Mesenchymal stem cell (in vitro differentiated cells and primary cell): ENCODE results near the gene BNC2.

Source experiments
- DNase-seq: peaks from one replicate; pipeline ENCODE4 v3.0.0-alpha.2; 2013
- H2AFZ ChIP-seq: one replicate; pipeline ENCODE4 v1.6.1; 2013; ENCODE audit warnings: low read depth, mild to moderate bottlenecking, control low read depth, inconsistent platforms, low read length, moderate library complexity
- H2AK5ac ChIP-seq: 2 replicates; pipeline ENCODE4 v1.6.1; 2013; ENCODE audit warnings: low read length, moderate library complexity, mild to moderate bottlenecking, inconsistent platforms; ENCODE audit not compliant: severe bottlenecking
- H2BK120ac ChIP-seq: one replicate; pipeline ENCODE4 v1.6.1; 2013; ENCODE audit warnings: low read depth, mild to moderate bottlenecking, inconsistent platforms, low read length, moderate library complexity
- H2BK12ac ChIP-seq, 2 experiments: one replicate each; pipeline ENCODE4 v1.6.1; 2013; ENCODE audit warnings: inconsistent platforms in 2 of 2, low read length in 2 of 2, mild to moderate bottlenecking in 2 of 2, moderate library complexity in 2 of 2, control low read depth in 1 of 2
- H2BK15ac ChIP-seq: one replicate; pipeline ENCODE4 v1.6.1; 2013; ENCODE audit warnings: mild to moderate bottlenecking, low read depth, inconsistent platforms; ENCODE audit not compliant: poor library complexity, severe bottlenecking
- H2BK5ac ChIP-seq: 2 replicates; pipeline ENCODE4 v1.6.1; 2013; ENCODE audit warnings: low read depth, mild to moderate bottlenecking, low read length, control low read depth, inconsistent platforms; ENCODE audit not compliant: poor library complexity, severe bottlenecking
- H3K14ac ChIP-seq, 2 experiments: one replicate each; pipeline ENCODE4 v1.6.1; 2013; ENCODE audit warnings: inconsistent platforms in 2 of 2, low read length in 2 of 2, control low read depth in 1 of 2, mild to moderate bottlenecking in 1 of 2, moderate library complexity in 1 of 2
- H3K18ac ChIP-seq, 2 experiments: one replicate each; pipeline ENCODE4 v1.6.1; 2013; ENCODE audit warnings: inconsistent platforms in 2 of 2, low read length in 2 of 2, control low read depth in 1 of 2, low read depth in 1 of 2, mild to moderate bottlenecking in 1 of 2
- H3K23ac ChIP-seq, 2 experiments: one replicate each; pipeline ENCODE4 v1.6.1; 2013; ENCODE audit warnings: inconsistent platforms in 2 of 2, low read length in 2 of 2, mild to moderate bottlenecking in 2 of 2, moderate library complexity in 2 of 2, control low read depth in 1 of 2
- H3K27ac ChIP-seq: 2 replicates; pipeline ENCODE4 v1.5.1; 2013; ENCODE audit warnings: mild to moderate bottlenecking, moderate library complexity, low read length, control low read depth, inconsistent platforms; ENCODE audit not compliant: poor library complexity, severe bottlenecking
- H3K27me3 ChIP-seq, 2 experiments: 2 replicates each; pipeline versions ENCODE4 v1.6.1 to v1.7.0; 2013; ENCODE audit warnings: low read length in 2 of 2, mild to moderate bottlenecking in 2 of 2, moderate library complexity in 2 of 2, control low read depth in 1 of 2, inconsistent platforms in 1 of 2; ENCODE audit not compliant: control insufficient read depth in 1 of 2, insufficient read depth in 1 of 2
- H3K36me3 ChIP-seq, 2 experiments: 2 replicates each; pipeline versions ENCODE4 v1.6.1 to v1.7.0; 2013; ENCODE audit warnings: low read length in 2 of 2, control low read depth in 1 of 2, inconsistent platforms in 1 of 2, low read depth in 1 of 2, mild to moderate bottlenecking in 1 of 2; ENCODE audit not compliant: insufficient read depth in 2 of 2, control insufficient read depth in 1 of 2
- H3K4ac ChIP-seq, 2 experiments: one replicate each; pipeline ENCODE4 v1.6.1; 2013; ENCODE audit warnings: inconsistent platforms in 2 of 2, low read length in 2 of 2, mild to moderate bottlenecking in 2 of 2, moderate library complexity in 2 of 2, control low read depth in 1 of 2, low read depth in 1 of 2
- H3K4me1 ChIP-seq: 2 replicates; pipeline ENCODE4 v1.6.1; 2013; ENCODE audit warnings: low read depth, low read length, control low read depth; ENCODE audit not compliant: control insufficient read depth, insufficient read depth
- H3K4me2 ChIP-seq: 2 replicates; pipeline ENCODE4 v1.6.1; 2013; ENCODE audit warnings: low read length, mild to moderate bottlenecking, inconsistent platforms; ENCODE audit not compliant: poor library complexity, severe bottlenecking
- H3K4me3 ChIP-seq, 2 experiments: 2 replicates each; pipeline versions ENCODE4 v1.5.1 to v1.7.0; 2013; ENCODE audit warnings: low read length in 2 of 2, mild to moderate bottlenecking in 2 of 2, control low read depth in 1 of 2, low read depth in 1 of 2; ENCODE audit not compliant: insufficient read depth in 1 of 2
- H3K79me1 ChIP-seq: replicated peaks from 2 replicates; pipeline ENCODE4 v1.6.1; 2013; ENCODE audit warnings: mild to moderate bottlenecking, control low read depth, low read length, inconsistent platforms; ENCODE audit not compliant: poor library complexity, severe bottlenecking
- H3K9ac ChIP-seq: 2 replicates; pipeline ENCODE4 v1.7.0; 2013; ENCODE audit warnings: mild to moderate bottlenecking, low read length, moderate library complexity
- H3K9me3 ChIP-seq: 2 replicates; pipeline ENCODE4 v1.7.0; 2013; ENCODE audit warnings: mild to moderate bottlenecking, low read length; ENCODE audit not compliant: control insufficient read depth
- H4K8ac ChIP-seq: one replicate; pipeline ENCODE4 v1.6.1; 2013; ENCODE audit warnings: inconsistent platforms, mild to moderate bottlenecking, low read length, moderate library complexity
- H4K91ac ChIP-seq: one replicate; pipeline ENCODE4 v1.6.1; 2013; ENCODE audit warnings: mild to moderate bottlenecking, low read length, inconsistent platforms
- WGBS: methylation state at CpG from one replicate; pipeline ENCODE4 v1.1.7; 2013; ENCODE audit warnings: mixed read lengths; 5-methylcytosine and 5-hydroxymethylcytosine counted together

The BNC2 gene

DNA sequence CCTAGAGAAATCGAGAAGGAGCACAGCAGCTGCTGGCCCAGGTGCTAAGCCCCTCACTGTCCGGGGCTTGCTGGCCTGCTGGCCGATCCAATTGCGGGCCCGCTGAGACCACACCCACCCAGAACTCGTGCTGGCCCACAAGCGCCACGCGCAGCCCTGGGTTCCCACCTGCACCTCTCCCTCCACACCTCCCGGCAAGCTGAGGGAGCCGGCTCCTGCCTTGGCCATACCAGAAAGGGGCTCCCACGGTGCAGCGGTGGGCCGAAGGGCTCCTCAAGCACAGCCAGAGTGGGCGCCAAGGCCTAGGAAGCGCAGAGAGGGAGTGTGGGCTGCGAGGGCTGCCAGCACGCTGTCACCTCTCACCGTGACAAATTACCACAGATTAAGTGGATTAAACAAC, 6.8 kb upstream of the BNC2 start:
- H4K91ac ChIP-seq, result peak overlapping the region; percentile 72
- no peak overlapping the region for H2BK12ac ChIP-seq
- no peaks in the 10 kb centered on the region for H3K4me1 ChIP-seq
- no peak overlapping the region for H2BK15ac ChIP-seq
- no peak overlapping the region for H3K18ac ChIP-seq
- no peaks in the 10 kb centered on the region for H3K79me1 ChIP-seq
- H3K4ac ChIP-seq, result no peak overlapping the region
- DNase-seq, result no peak
- WGBS, result 86% methylated on average over 14 of the region's 19 CpGs
- H4K8ac ChIP-seq, result no peak overlapping the region
- H2BK120ac ChIP-seq, result no peak overlapping the region
- no peak overlapping the region for H2AFZ ChIP-seq
- H2AK5ac ChIP-seq, result no peak overlapping the region
- H3K9ac ChIP-seq, result no peak overlapping the region
- H3K4me3 ChIP-seq, result no peak overlapping the region
- no peaks in the 10 kb centered on the region for H3K36me3 ChIP-seq
- H3K9me3 ChIP-seq, result no peaks in the 10 kb centered on the region
- H3K23ac ChIP-seq, result no peak overlapping the region
- H3K27ac ChIP-seq, result no peak overlapping the region
- peak overlapping the region in 1 of 2 experiments; percentile 1 for H3K14ac ChIP-seq
- no peaks in the 10 kb centered on the region for H3K27me3 ChIP-seq
- no peak overlapping the region for H2BK5ac ChIP-seq
- H3K4me2 ChIP-seq, result no peak overlapping the region

DNA sequence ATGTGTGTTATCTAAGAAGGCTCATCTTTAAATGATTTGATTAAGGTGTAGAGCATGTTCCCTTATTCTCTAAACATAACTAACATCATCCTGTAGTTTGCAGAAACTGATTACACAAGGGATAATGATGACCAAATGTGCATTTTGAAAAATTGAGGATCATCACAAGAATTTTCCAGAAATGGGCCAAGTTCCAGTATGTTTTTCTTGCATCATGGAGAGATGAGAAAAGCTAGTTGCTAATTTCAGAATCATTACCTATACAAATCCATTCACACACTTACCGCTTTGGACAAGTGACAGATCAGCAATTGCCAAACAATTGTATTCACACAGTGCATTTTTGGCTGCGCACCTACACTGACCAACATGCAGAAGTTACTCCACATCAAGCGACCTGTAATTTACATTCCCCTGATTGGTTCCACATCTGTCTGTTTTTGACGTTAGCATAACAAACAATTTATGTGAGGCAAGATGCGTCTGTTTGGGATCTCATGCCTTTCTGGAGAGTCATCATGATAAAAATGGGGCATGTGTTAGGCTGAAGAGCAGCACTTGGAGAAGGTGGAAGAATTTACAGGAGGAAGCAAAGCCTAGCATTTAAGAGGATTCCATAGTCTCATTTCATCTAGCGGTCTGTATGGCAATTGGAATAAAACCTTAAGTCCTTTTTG, 2.8 kb upstream of the BNC2 start:
- H3K27me3 ChIP-seq, result no peaks in the 10 kb centered on the region
- no peaks in the 10 kb centered on the region for H3K9me3 ChIP-seq
- no peak overlapping the region for H2BK5ac ChIP-seq
- H4K91ac ChIP-seq, result no peak overlapping the region
- H2BK12ac ChIP-seq, result peak overlapping the region in 1 of 2 experiments; percentile 39
- H3K23ac ChIP-seq, result no peak overlapping the region
- no peaks in the 10 kb centered on the region for H3K36me3 ChIP-seq
- H3K18ac ChIP-seq, result no peak overlapping the region
- no peak overlapping the region for H2BK120ac ChIP-seq
- no peak overlapping the region for H4K8ac ChIP-seq
- H3K4me2 ChIP-seq, result no peak overlapping the region
- H2AK5ac ChIP-seq, result no peak overlapping the region
- no peaks in the 10 kb centered on the region for H3K4me1 ChIP-seq
- H3K14ac ChIP-seq, result no peak overlapping the region
- H3K4ac ChIP-seq, result no peak overlapping the region
- H2BK15ac ChIP-seq, result no peak overlapping the region
- WGBS, result 34% methylated on average over 6 of the region's 6 CpGs
- H3K9ac ChIP-seq, result no peak overlapping the region
- peaks cover 2% of the 10 kb centered on the region for H3K79me1 ChIP-seq
- no peak overlapping the region for H3K4me3 ChIP-seq
- DNase-seq, result peak; percentile 56
- H2AFZ ChIP-seq, result no peak overlapping the region
- no peak overlapping the region for H3K27ac ChIP-seq

DNA sequence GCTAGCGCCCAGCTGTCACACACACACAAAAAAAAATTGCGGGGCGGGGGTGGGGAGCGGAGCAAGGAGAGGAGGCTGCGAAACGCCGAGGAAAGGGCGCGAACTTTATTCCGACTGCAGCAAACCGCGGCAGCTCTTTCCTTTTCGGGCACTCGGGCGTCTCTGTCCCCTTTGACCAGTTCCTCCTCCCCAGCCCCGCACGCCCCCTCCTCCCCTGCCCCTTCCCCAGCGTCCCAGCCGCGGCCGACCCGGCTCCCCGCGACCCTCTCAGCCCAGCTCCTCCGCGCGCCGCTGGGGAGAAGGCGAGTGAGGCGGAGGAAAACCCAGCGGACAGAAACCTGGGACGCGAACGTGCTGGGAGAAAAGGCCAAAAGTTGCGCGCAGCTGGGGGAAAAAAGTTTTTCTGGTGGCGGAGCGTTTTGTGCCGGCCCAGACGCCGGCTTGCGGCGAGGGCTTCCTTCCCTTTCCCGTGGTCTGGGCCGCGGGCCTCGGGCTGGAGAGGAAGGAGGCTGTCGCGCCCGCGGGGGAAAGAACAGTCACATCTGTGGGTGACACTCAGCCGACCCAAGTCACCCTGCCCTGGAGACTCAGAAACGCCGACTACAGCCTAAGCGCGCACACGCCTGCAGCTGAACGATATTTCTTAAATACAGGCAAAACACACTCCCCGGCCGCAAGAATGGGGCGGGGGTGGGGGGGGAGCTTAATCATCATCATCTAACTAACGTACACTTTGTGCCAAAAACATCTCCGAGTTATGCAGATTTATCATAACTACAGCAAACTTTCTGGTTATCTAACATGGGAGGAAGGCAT, 1.1 kb upstream of the BNC2 start:
- Histone ChIP-seq H3K14ac (peak overlapping the region in 1 of 2 experiments; percentile 15), H3K23ac (no peak overlapping the region), H3K4me3 (peak overlapping the region; percentile 77 to 86), H3K9ac (peak overlapping the region; percentile 95), H2AK5ac (no peak overlapping the region), H3K4ac (peak overlapping the region in 1 of 2 experiments; percentile 93), H2BK120ac (peak overlapping the region; percentile 98), H3K4me2 (peak overlapping the region; percentile 99), H4K91ac (peak overlapping the region; percentile 34), H3K36me3 (no peaks in the 10 kb centered on the region), H3K4me1 (no peaks in the 10 kb centered on the region), H3K79me1 (peaks cover 2% of the 10 kb centered on the region), H4K8ac (peak overlapping the region; percentile 82), H3K9me3 (no peaks in the 10 kb centered on the region), H2AFZ (peak overlapping the region; percentile 18), H3K27me3 (no peaks in the 10 kb centered on the region), H3K18ac (peak overlapping the region; percentile 80 to 87), H2BK15ac (peak overlapping the region; percentile 90), H2BK12ac (peak overlapping the region in 1 of 2 experiments; percentile 89), H2BK5ac (no peak overlapping the region), H3K27ac (peak overlapping the region; percentile 56)
- 0% methylated on average over 34 of the region's 63 CpGs for WGBS
- peak; percentile 73 for DNase-seq
